OCI-LY3 (cell line): ENCODE results near the gene BRPF3.

Experiments
- CTCF ChIP-seq: fragments of 200-600, 300-600 bp; sonication (generic); IDR thresholded peaks from 2 replicates; pipeline ENCODE4 v1.5.1; 2014; ENCODE audit warnings: antibody characterized with exemption, low read length, low read depth
- EZH2phosphoT487 ChIP-seq: fragments of 200-600 bp; shearing (Covaris generic); IDR thresholded peaks from 2 replicates; pipeline ENCODE4 v1.6.1; 2018; ENCODE audit warnings: antibody characterized with exemption, mixed run types, low read depth

DNA sequence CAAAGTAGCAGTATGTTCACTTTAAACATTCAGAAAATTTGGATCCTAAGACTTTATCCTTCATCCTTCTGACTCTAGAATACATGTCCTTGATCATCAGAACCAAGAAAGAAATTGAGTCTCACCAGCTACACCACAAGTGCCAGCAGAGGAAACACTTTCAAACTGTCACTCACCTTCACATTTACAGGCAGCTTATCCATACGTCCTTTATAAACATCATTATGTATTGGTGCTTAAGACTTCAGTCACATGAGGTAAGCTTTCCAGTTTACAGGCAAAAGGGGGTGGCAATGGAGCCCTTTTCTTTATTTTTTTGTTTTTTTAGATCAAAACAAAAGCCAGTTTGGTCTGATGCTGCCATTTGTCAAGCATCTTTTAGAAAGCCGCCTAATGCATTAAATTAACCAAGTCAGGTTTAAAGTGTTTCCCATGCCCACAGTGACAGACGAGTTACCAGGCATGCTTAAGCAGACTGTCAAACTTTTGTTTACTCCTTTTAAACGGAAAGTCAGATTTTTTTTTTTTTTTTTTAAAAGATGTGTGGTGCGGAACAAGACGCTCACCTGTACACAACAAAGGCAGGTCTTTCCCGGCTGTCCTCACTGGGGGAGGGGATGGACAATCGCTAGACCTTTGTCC is 952 bp upstream of the BRPF3 start:
- no peak for TF ChIP-seq EZH2phosphoT487
- TF ChIP-seq CTCF = no peak
